Left lung (tissue), 10 donors: ENCODE results near the gene ABI2. TPM values are rescaled to one million over a fixed set of nuclear protein-coding genes. Genes with fewer than 3 reads are reported as not detected.

ENCODE experiments used
- ATAC-seq: fragments of 200-7000 bp; cut with Tn5 transposase; one replicate; pipeline ENCODE4 v1.9.1; 2020; ENCODE audit warnings: moderate library complexity
- DNase-seq, 4 donors: peaks; one replicate each; pipeline ENCODE4 v3.0.0-alpha.2; 2013 to 2020
- H3K27ac ChIP-seq, 2 donors: fragments of 200-600 bp; sonication (generic) in 1 of 2; one replicate each; pipeline versions ENCODE4 v1.5.0 to v1.8.0; 2020 to 2021
- H3K27me3 ChIP-seq, 2 donors: fragments of 200-600 bp; sonication (generic) in 1 of 2; one replicate each; pipeline versions ENCODE4 v1.5.0 to v1.8.0; 2020 to 2021
- H3K36me3 ChIP-seq, 2 donors: fragments of 200-600 bp; sonication (generic) in 1 of 2; one replicate each; pipeline versions ENCODE4 v1.5.0 to v1.8.0; 2020 to 2021
- H3K4me1 ChIP-seq, 2 donors: fragments of 200-600 bp; one replicate each; pipeline ENCODE4 v1.8.0; 2021
- H3K4me3 ChIP-seq, 2 donors: fragments of 200-600 bp; sonication (generic) in 1 of 2; one replicate each; pipeline versions ENCODE4 v1.5.0 to v1.8.0; 2020 to 2021; ENCODE audit warnings: mild to moderate bottlenecking in 1 of 2
- H3K9me3 ChIP-seq, 2 donors: fragments of 200-600 bp; sonication (generic) in 1 of 2; one replicate each; pipeline versions ENCODE4 v1.5.0 to v1.8.0; 2020 to 2021
- CTCF ChIP-seq, 2 donors: fragments of 200-600 bp; sonication (generic) in 1 of 2; IDR thresholded peaks; one replicate each; pipeline versions ENCODE4 v1.5.0 to v1.8.0; 2021; ENCODE audit warnings: antibody characterized with exemption in 2 of 2
- intact Hi-C, 2 donors: fragments of 100-400 bp; cut with DNase I; formaldehyde crosslinking; loops; one replicate each; pipeline versions ENCODE4 v1.11.2 to v1.14.2; 2022
- polyA plus RNA-seq, 6 donors: library from polyadenylated mRNA; unstranded; fragments of 120-200 nt; gene quantifications; one replicate each; pipeline ENCODE4 v1.2.1, GENCODE V29; 2013; ENCODE audit not compliant: insufficient read length in 6 of 6
- total RNA-seq, 2 donors: library from RNA; stranded (reverse); fragmentation: NEBNext Ultra II Directional; extraction: Animal tissue kit (Norgen Biotek cat#: 25700); gene quantifications; one replicate each; pipeline ENCODE4 v1.2.1, GENCODE V29; 2021
- donor health status: DM: no; HTN: yes; CAD: no.
- donor health status: DM: no; HTN: no; CAD: no.

Gene ABI2
- total and polyA plus RNA-seq, 8 donors, result 32.8 to 77.6 (median 72.7) TPM

DNA sequence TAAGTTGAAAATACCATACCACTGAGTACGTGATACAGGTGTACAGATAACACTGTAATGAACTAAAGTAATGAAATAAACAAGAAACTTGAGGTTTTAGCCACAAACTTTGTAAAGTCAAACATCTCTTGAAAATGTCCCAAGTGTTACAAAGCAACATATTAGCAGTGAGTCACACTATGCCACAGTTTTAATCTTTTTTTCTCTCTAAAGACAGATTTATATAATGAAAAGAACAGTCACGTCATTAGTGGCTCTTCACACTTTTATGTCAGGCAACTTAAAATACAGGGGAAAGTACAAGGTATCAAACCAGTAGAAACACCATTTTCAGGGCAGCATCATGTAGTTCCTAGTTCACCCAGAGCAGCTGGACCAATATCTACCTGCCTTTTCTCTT, 164.8 kb downstream of the ABI2 start:
- H3K36me3 ChIP-seq, result peaks cover 0 to 62% of the 10 kb centered on the region in 2 donors
- DNase-seq, result no peak
- no peak overlapping the region for H3K4me3 ChIP-seq
- H3K27me3 ChIP-seq, result no peaks in the 10 kb centered on the region
- no peak overlapping the region for H3K27ac ChIP-seq
- intact Hi-C loops, result no loop called here
- no peaks in the 10 kb centered on the region for H3K9me3 ChIP-seq
- H3K4me1 ChIP-seq, result peaks cover under 1 to 3% of the 10 kb centered on the region in 2 donors
- TF ChIP-seq CTCF (IDR thresholded peaks at IDR 0.05), result no peak
- ATAC-seq, result no peak

Other genes starting within 250 kb of the ABI2 start
- gene CYP20A1, start 89.4 kb upstream of the ABI2 start, total RNA-seq, result 10 to 100 TPM; 29.1 to 31.0 TPM
- gene CYP20A1, start 89.4 kb upstream of the ABI2 start, polyA plus RNA-seq, result 10 to 100 TPM; 21.2 to 23.8 (median 22.5) TPM
- gene RAPH1, start 206.9 kb downstream of the ABI2 start, total RNA-seq, result 10 to 100 TPM; 70.7 to 74.7 TPM
- gene RAPH1, start 206.9 kb downstream of the ABI2 start, polyA plus RNA-seq, result 10 to 100 TPM; 24.6 to 30.2 (median 25.3) TPM